ENCODE data around the gene RASGEF1C. TPM values are rescaled to one million over a fixed set of nuclear protein-coding genes. Genes with fewer than 3 reads are reported as not detected.

Gene RASGEF1C
- polyA plus RNA-seq, 6 donors from 2014 or later = not detected

DNA sequence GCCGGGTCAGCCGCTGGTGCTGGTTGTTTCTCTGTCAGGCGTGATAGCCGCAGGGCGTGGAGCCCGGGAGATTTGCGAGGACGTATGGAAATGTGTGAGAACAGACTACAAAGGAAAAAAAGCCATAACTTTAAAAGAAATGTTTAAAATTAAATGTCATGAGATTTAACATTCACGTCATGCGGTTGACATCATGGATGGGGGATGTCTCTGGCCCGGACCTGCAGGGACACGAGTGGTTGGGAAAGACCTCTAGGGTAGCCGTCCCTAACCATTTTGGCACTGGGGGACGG lies 136.8 kb downstream of the RASGEF1C start:
- DNase-seq = no peak
- Mint-ChIP-seq H3K4me1 (peaks cover 26 to 33% (median 26%) of the 10 kb centered on the region in 3 donors), H3K4me3 (peak overlapping the region; percentile 61 to 92 (median 88)), H3K9me3 (no peaks in the 10 kb centered on the region), H3K27me3 (peaks cover 0 to 16% (median 13%) of the 10 kb centered on the region in 3 donors), H3K36me3 (no peaks in the 10 kb centered on the region), H3K27ac (peak overlapping the region in 5 of 6 donors; percentile 53 to 96 (median 76))
- no peak for ATAC-seq (ENCODE audit: low read depth in 2 of 2)

DNA sequence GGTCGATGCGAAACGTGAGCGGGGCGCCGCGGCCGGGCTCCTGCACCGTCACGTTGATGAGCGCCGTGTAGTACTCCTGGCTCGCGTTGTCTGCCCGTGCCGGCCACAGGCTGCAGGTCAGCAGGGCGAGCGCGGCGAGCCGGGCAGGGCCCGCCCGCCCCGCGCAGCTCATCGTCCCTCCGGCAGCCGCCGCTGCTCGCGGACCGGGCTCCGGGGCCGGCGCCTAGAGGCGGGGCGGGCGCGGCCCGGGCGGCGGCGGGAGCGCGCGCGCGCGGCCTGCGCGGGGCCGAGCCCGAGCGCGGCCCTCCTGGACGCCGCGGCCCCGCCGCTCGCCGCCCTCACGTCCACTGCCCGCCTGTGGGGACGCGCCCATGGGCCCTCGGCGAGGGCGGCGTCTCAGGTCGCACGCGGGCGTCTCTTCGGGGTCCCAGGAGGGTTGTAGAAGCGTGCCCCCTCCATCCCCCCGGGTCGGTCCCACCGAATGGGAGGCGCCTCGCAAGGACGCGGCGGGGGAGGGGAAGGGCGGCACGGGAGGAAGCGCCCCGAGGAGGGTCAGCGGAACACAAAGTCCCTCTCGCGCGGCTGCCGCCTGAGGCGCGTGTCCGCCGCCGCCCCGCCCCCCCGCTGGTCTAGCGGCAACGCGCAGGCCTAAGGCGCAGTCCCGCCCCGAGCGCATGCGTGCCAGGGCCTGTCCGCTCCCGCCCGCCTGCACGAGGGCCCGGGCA lies 137.3 kb downstream of the RASGEF1C start, which contains the start of gene RNF130:
TSS of gene RNF130 (minus strand) at position 229 of the 725 bp plus-strand sequence. CDS start at position 172, 57 bp downstream.
- Mint-ChIP-seq H3K36me3 (no peaks in the 10 kb centered on the region), H3K27ac (peak within 1 kb of the TSS in 5 of 6 donors; percentile 53 to 96 (median 82)), H3K27me3 (peaks cover 0 to 13% (median 13%) of the 10 kb centered on the region in 3 donors), H3K4me1 (peaks cover 26 to 33% (median 26%) of the 10 kb centered on the region in 3 donors), H3K9me3 (no peaks in the 10 kb centered on the region), H3K4me3 (peak within 1 kb of the TSS; percentile 88 to 96 (median 94))
- peak; percentile 74 to 75 for ATAC-seq (ENCODE audit: low read depth in 2 of 2)
- DNase-seq = peak; percentile 86

DNA sequence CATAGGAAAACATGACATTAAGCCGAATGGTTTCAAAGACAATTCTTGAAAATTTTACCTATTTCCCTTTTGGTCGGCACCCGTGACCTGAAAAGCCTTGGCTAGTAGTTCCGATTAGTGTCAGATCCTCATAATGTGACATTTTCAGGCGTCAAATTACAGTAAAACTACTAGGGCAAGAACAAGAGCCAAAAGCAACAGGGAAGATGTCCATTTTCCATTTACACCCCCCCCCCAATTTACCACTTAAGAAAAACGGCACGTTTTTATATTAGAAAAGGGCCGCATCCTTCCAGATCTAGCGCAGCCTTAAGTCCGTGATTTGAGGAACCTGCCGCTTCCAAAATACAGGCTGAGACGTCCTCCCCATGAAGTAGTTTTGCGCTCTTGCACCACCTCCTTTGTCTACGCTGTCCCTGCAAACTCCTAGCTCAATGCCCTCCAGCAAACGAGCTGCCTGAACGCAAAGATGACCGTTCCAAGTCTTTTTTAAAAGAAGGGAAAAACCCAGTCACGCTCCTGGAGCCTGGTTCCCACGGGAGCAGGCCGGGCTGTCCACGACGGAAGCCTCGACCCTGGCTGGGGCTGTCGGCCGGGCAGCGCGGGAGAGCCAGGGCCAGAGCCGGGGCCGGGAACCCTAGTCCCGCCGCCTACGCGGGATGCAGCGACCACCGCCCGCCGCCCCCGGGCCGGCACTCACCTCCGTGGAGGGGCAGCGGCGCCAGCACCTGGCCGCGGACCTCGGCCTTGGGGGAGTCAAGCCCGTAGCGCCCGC lies 138.1 kb downstream of the RASGEF1C start:
- ATAC-seq (ENCODE audit: low read depth in 2 of 2) (peak; percentile 32 to 34), DNase-seq (peak; percentile 33)

DNA sequence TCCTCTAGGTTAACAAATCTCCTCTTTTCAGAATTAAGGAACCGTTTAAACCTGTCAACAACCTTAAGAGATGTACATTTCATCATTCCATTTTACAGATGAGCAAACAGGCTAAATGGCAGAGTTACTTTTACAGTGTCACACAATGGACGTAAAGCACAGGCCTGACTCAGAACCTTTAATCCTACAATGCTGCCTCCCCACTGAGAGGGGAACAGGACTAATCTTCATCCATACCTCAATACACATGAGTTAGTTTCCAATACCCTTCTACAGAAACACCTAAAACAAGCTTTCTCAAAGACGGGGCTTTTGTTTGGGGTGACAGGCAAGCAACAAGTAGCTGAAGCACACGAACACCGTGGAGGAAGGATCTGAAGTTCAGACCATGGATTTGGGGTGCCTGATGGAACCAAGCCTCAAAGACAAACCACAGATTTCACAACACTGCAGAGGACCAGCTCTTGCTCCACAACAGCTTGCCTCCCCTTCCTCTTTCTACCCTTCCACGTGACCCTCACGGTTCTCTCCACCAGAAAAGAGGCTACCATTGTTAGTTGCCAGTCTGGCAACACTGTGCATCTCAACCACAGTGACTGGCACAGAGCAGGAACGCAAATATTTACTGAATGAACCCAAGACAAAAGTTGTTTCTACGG lies 139.3 kb downstream of the RASGEF1C start:
- Mint-ChIP-seq H3K27me3 (no peaks in the 10 kb centered on the region), H3K27ac (peak overlapping the region in 4 of 6 donors; percentile 39 to 82 (median 66)), H3K4me1 (peaks cover 31 to 34% (median 31%) of the 10 kb centered on the region in 3 donors), H3K4me3 (peak overlapping the region; percentile 54 to 96 (median 88)), H3K36me3 (peaks cover 0 to 5% of the 10 kb centered on the region in 2 donors), H3K9me3 (no peaks in the 10 kb centered on the region)
- ATAC-seq (ENCODE audit: low read depth in 2 of 2) (peak; percentile 17 to 23), DNase-seq (peak; percentile 29)

More for the DNA sequence above, 138.1 kb downstream of the RASGEF1C start:
- Mint-ChIP-seq H3K27ac (peak overlapping the region in 4 of 6 donors; percentile 63 to 94 (median 86)), H3K4me3 (peak overlapping the region; percentile 88 to 96 (median 94)), H3K4me1 (peaks cover 30 to 34% (median 30%) of the 10 kb centered on the region in 3 donors), H3K9me3 (no peaks in the 10 kb centered on the region), H3K36me3 (peaks cover 0 to 4% of the 10 kb centered on the region in 2 donors), H3K27me3 (peaks cover 0 to 8% (median 7%) of the 10 kb centered on the region in 3 donors)

DNA sequence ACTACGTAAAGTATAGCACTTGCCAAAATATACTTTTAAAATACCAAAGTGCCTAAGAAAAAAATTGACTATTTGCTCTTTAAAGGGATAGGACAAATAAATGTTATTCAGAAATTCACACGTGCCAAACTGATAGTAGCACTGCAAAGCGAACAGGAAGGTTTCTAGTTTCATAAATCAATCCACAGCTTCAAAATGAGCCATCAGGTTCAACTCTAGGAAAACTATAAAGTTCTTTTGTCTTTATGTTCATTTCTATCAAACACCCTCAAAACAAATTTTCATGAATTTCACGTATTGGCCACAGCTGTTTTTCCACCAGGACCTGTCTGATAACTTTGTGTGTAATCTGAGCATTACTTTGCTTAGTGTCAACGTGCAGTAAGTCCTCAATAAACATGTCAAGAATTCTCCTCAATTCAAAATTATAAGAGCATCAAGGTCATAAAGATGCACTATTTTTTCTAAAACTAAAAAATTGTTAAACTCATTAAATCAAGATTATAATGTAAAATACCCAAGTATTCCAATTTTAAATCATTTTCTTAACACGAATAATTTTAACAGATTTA lies 140.4 kb downstream of the RASGEF1C start:
- Mint-ChIP-seq H3K27me3 (no peaks in the 10 kb centered on the region), H3K4me1 (peaks cover 29 to 32% (median 31%) of the 10 kb centered on the region in 3 donors), H3K9me3 (no peaks in the 10 kb centered on the region), H3K36me3 (peaks cover 0 to 5% of the 10 kb centered on the region in 2 donors), H3K27ac (peak overlapping the region in 2 of 6 donors; percentile 19 to 22), H3K4me3 (peak overlapping the region in 1 of 8 donors; percentile 56)
- ATAC-seq (ENCODE audit: low read depth in 2 of 2) (no peak), DNase-seq (no peak)

DNA sequence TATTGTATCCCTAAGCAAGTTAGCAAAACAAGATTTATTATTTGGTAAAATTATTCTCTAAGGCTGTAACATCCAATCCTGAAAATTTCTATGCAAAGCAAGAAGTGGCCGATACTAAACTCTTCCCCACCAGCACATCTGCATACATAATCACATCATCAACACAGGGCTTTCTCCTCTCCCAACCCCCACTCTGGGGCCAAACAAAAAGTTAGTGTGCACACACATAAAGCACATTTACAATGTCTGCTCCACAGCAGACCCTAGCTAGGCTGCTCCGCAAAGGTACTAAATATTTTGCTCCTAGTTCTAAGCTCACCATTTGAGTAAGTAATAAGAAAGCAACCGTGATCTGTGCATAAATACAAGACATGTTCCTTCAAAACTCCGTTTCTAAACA lies 141.0 kb downstream of the RASGEF1C start:
- Mint-ChIP-seq H3K4me3 (no peak overlapping the region), H3K4me1 (peaks cover 25 to 34% (median 33%) of the 10 kb centered on the region in 3 donors), H3K36me3 (peaks cover 0 to 5% of the 10 kb centered on the region in 2 donors), H3K27me3 (no peaks in the 10 kb centered on the region), H3K9me3 (no peaks in the 10 kb centered on the region), H3K27ac (peak overlapping the region in 1 of 6 donors; percentile 22)
- DNase-seq (no peak), ATAC-seq (ENCODE audit: low read depth in 2 of 2) (no peak)

DNA sequence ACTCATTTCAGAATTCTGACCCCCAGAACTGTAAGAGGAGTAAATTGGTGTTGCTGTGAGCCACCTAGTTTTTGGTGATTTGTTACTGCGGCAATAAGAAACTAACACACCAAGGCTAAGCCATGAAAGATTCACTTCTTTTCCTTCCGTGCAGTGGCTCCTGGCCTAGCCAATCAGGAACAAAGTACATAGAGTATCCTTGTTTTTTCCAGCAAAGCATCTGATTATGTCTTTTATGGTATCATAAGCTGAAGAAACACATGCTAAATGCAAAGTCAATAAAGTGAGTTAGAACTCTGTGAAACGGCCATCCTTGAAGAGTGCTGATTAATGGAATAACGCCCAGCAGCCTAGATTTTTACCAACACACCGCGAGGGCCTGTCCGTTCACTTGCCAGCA lies 148.8 kb downstream of the RASGEF1C start:
- ATAC-seq (ENCODE audit: low read depth in 2 of 2) = no peak
- no peaks in the 10 kb centered on the region for H3K36me3 Mint-ChIP-seq
- no peak overlapping the region for H3K4me3 Mint-ChIP-seq
- DNase-seq = no peak
- H3K4me1 Mint-ChIP-seq = peaks cover 14 to 16% (median 16%) of the 10 kb centered on the region in 3 donors
- no peaks in the 10 kb centered on the region for H3K9me3 Mint-ChIP-seq
- no peaks in the 10 kb centered on the region for H3K27me3 Mint-ChIP-seq
- H3K27ac Mint-ChIP-seq = peak overlapping the region in 1 of 6 donors; percentile 2

DNA sequence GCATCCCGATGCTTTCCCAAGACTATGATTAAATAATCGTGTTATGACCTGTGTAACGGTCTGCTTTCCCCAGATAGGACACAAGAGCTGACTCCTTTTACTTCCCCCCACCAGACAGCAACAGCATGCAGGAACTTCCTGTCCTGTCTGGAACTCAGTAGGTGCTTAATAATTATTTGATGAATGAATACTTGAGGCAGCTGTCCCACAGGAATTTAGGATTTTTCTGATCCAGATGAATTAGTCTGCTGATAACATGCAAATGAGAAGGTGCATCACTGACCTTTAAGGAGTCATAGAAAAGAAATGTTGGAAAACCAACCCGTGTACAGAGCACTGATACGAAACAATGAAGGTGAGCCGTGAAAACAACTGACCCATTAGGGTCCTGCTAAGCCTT lies 149.7 kb downstream of the RASGEF1C start:
- Mint-ChIP-seq H3K9me3 (no peaks in the 10 kb centered on the region), H3K36me3 (no peaks in the 10 kb centered on the region), H3K27me3 (no peaks in the 10 kb centered on the region), H3K4me1 (peaks cover 14 to 18% (median 17%) of the 10 kb centered on the region in 3 donors), H3K27ac (peak overlapping the region in 2 of 6 donors; percentile 17 to 47), H3K4me3 (no peak overlapping the region)
- DNase-seq (no peak), ATAC-seq (ENCODE audit: low read depth in 2 of 2) (no peak)

DNA sequence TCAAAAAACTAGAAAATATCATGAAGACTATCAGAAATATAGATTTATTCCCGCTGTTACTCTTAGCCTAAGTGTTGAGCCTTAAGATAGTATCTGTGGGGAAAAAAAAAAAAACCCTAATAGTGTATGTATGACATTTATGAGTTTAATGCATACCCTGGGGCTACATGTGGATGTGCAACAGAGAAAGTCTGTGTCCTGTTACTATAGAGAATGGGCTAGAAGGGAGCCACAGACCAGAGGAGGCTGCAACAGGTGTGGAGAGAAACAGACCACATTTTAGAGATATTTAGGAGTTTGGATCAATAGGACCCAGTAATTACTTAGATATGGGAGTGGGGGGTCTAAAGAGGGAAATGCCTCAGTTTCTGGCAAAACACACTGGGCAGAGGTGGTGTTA lies 152.9 kb downstream of the RASGEF1C start:
- H3K27me3 Mint-ChIP-seq = no peaks in the 10 kb centered on the region
- no peak for DNase-seq
- H3K4me3 Mint-ChIP-seq = no peak overlapping the region
- ATAC-seq (ENCODE audit: low read depth in 2 of 2) = no peak
- peak overlapping the region in 1 of 6 donors; percentile 29 for H3K27ac Mint-ChIP-seq
- H3K4me1 Mint-ChIP-seq = peaks cover 12 to 32% (median 26%) of the 10 kb centered on the region in 3 donors
- no peaks in the 10 kb centered on the region for H3K9me3 Mint-ChIP-seq
- peaks cover 0 to 9% of the 10 kb centered on the region in 2 donors for H3K36me3 Mint-ChIP-seq

DNA sequence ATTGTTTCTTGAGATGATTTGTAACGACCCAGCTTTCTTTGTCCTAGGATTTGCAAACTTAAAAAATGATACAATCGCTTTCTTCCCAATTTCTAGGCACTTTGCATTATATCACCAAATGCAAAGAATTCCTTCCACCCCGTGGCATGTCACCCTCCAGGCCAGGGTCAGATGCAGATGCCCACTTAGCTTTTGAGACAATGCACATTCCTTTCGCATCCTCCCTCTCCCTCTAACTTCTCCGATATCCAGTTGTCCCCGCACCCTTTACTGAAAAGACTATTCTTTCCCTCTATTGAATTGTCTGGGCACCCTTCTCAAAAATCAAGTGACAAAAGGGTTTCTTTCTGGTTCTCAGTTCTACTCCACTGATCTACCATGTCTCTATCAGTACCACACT lies 154.8 kb downstream of the RASGEF1C start:
- Mint-ChIP-seq H3K27ac (peak overlapping the region in 1 of 6 donors; percentile 35), H3K27me3 (no peaks in the 10 kb centered on the region), H3K36me3 (peaks cover 0 to 9% of the 10 kb centered on the region in 2 donors), H3K4me3 (no peak overlapping the region), H3K4me1 (peaks cover 23 to 36% (median 28%) of the 10 kb centered on the region in 3 donors), H3K9me3 (no peaks in the 10 kb centered on the region)
- ATAC-seq (ENCODE audit: low read depth in 2 of 2) (no peak), DNase-seq (no peak)

DNA sequence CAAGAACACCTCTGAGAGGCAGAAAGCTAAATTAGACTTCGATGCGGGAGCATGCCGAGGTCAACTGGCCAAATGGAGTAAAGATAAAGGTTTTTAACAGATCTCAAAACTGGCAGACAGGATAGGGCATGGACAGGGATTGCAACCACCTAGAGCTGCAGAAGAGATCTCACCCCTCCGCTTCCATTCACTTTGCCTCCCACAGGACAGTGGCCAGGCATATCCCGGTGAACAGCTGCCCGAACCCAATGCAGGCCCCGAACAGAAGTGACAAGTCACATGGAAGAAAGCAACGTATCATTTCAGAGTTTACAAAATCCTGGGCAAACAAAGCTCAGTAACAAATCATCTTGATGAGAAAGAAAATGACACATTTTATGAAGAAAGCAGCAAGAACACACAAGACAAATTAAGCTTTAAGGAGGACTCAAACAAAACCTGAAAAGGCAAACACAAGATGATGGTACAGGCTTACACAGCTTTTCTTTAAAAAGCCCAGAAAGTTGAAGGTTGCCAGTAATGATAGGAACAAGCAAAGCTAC lies 155.9 kb downstream of the RASGEF1C start:
- Mint-ChIP-seq H3K36me3 (peaks cover 0 to 9% of the 10 kb centered on the region in 2 donors), H3K27ac (peak overlapping the region in 3 of 6 donors; percentile 28 to 78 (median 64)), H3K4me3 (peak overlapping the region in 1 of 8 donors; percentile 77), H3K4me1 (peaks cover 22 to 32% (median 23%) of the 10 kb centered on the region in 3 donors), H3K9me3 (no peaks in the 10 kb centered on the region), H3K27me3 (no peaks in the 10 kb centered on the region)
- no peak for DNase-seq
- no peak for ATAC-seq (ENCODE audit: low read depth in 2 of 2)

DNA sequence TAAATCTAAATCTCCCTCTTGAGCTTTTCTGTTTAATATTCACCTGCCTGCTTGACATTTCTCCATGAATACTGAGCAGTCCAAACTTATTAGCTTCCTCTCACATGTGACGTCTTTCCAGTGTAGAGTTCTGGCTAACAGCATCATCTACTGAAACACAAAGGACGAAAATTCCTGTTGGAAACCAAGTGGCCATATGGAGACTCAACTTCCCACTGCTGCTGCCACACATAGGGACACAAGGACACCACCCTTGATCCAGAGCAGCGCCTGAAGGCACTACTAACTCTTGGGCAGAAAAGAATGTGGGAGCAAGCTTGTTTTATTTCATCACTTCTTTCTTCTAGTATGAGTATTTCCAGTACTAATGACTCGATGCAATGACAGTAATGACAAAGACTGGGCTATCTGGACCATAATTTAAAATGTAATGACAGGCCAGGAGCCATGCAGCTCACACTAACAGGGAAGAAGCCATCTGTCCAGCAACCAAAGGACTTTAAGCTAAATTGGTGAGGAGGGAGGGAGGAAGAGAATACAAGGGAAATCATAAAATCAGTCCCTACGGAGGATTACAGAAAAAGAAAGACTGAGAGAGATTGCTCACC lies 156.7 kb downstream of the RASGEF1C start:
- H3K9me3 Mint-ChIP-seq = no peaks in the 10 kb centered on the region
- peaks cover 22 to 32% (median 22%) of the 10 kb centered on the region in 3 donors for H3K4me1 Mint-ChIP-seq
- peak overlapping the region in 1 of 6 donors; percentile 7 for H3K27ac Mint-ChIP-seq
- no peak for DNase-seq
- H3K27me3 Mint-ChIP-seq = no peaks in the 10 kb centered on the region
- no peak overlapping the region for H3K4me3 Mint-ChIP-seq
- H3K36me3 Mint-ChIP-seq = peaks cover 0 to 9% of the 10 kb centered on the region in 2 donors
- no peak for ATAC-seq (ENCODE audit: low read depth in 2 of 2)
